Measurements from ENCODE around the gene GSTA4.

The GSTA4 gene

GRCh38 chr6:52994839-52995088, 320 bp downstream of the GSTA4 start:
- peaks cover 18% of the 10 kb centered on the region for H3K4me1 ChIP-seq (ENCODE audit: control insufficient read depth, insufficient read depth, low read length, unreplicated experiment)
- H3K36me3 ChIP-seq (ENCODE audit: insufficient read depth, low read length) = 0 out of 2 replicates have a peak, but pooled peaks cover 3% of the 10 kb centered on the region
- H2AFZ ChIP-seq (ENCODE audit: low read length, unreplicated experiment) = peak overlapping the region; percentile 98
- no peaks in the 10 kb centered on the region for H3K27me3 ChIP-seq (ENCODE audit: insufficient read depth, low read length)
- H3K79me2 ChIP-seq (ENCODE audit: control insufficient read depth, insufficient read depth, low read length, unreplicated experiment) = peaks cover 11% of the 10 kb centered on the region
- peak overlapping the region; percentile 90 for H3K27ac ChIP-seq (ENCODE audit: low read depth, low read length)
- H3K4me3 ChIP-seq (ENCODE audit: low read depth, low read length) = peak overlapping the region; percentile 96

- H3K27ac ChIP-seq (ENCODE audit: low read depth, low read length) = peak overlapping the region; percentile 90
- H3K27me3 ChIP-seq (ENCODE audit: insufficient read depth, low read length) = no peaks in the 10 kb centered on the region
Measured at GRCh38 chr6:52994031-52994838, 849 bp downstream of the GSTA4 start.

GRCh38 chr6:52992980-52993920, 1.8 kb downstream of the GSTA4 start:
- Histone ChIP-seq H3K4me3 (ENCODE audit: low read depth, low read length) (peak overlapping the region; percentile 96), H3K4me1 (ENCODE audit: control insufficient read depth, insufficient read depth, low read length, unreplicated experiment) (peaks cover 18% of the 10 kb centered on the region), H3K36me3 (ENCODE audit: insufficient read depth, low read length) (0 out of 2 replicates have a peak, but pooled peaks cover 3% of the 10 kb centered on the region), H3K27ac (ENCODE audit: low read depth, low read length) (peak overlapping the region; percentile 90), H3K79me2 (ENCODE audit: control insufficient read depth, insufficient read depth, low read length, unreplicated experiment) (peaks cover 11% of the 10 kb centered on the region), H2AFZ (ENCODE audit: low read length, unreplicated experiment) (peak overlapping the region; percentile 98), H3K27me3 (ENCODE audit: insufficient read depth, low read length) (no peaks in the 10 kb centered on the region)

More at GRCh38 chr6:52994031-52994838, 849 bp downstream of the GSTA4 start:
- H3K4me3 ChIP-seq (ENCODE audit: low read depth, low read length) = peak overlapping the region; percentile 96
- H2AFZ ChIP-seq (ENCODE audit: low read length, unreplicated experiment) = peak overlapping the region; percentile 98
- peaks cover 11% of the 10 kb centered on the region for H3K79me2 ChIP-seq (ENCODE audit: control insufficient read depth, insufficient read depth, low read length, unreplicated experiment)
- H3K4me1 ChIP-seq (ENCODE audit: control insufficient read depth, insufficient read depth, low read length, unreplicated experiment) = peaks cover 18% of the 10 kb centered on the region
- 0 out of 2 replicates have a peak, but pooled peaks cover 3% of the 10 kb centered on the region for H3K36me3 ChIP-seq (ENCODE audit: insufficient read depth, low read length)

GRCh38 chr6:52990342-52990741, 4.7 kb downstream of the GSTA4 start:
- peaks cover 11% of the 10 kb centered on the region for H3K79me2 ChIP-seq (ENCODE audit: control insufficient read depth, insufficient read depth, low read length, unreplicated experiment)
- H3K27ac ChIP-seq (ENCODE audit: low read depth, low read length) = no peak overlapping the region
- no peaks in the 10 kb centered on the region for H3K27me3 ChIP-seq (ENCODE audit: insufficient read depth, low read length)

GRCh38 chr6:52985228-52985627, 9.9 kb downstream of the GSTA4 start:
- peaks cover 4% of the 10 kb centered on the region for H3K4me1 ChIP-seq (ENCODE audit: control insufficient read depth, insufficient read depth, low read length, unreplicated experiment)
- H3K27ac ChIP-seq (ENCODE audit: low read depth, low read length) = no peak overlapping the region
- H2AFZ ChIP-seq (ENCODE audit: low read length, unreplicated experiment) = no peak overlapping the region
- H3K79me2 ChIP-seq (ENCODE audit: control insufficient read depth, insufficient read depth, low read length, unreplicated experiment) = no peaks in the 10 kb centered on the region
- H3K27me3 ChIP-seq (ENCODE audit: insufficient read depth, low read length) = no peaks in the 10 kb centered on the region
- peaks cover 25% of the 10 kb centered on the region; the same call in 1 of the 2 replicates for H3K36me3 ChIP-seq (ENCODE audit: insufficient read depth, low read length)
- H3K4me3 ChIP-seq (ENCODE audit: low read depth, low read length) = no peak overlapping the region

More at GRCh38 chr6:52990342-52990741, 4.7 kb downstream of the GSTA4 start:
- H3K4me1 ChIP-seq (ENCODE audit: control insufficient read depth, insufficient read depth, low read length, unreplicated experiment) = peaks cover 18% of the 10 kb centered on the region
- peaks cover 15% of the 10 kb centered on the region; the same call in 1 of the 2 replicates for H3K36me3 ChIP-seq (ENCODE audit: insufficient read depth, low read length)
- peak overlapping the region; percentile 6 for H2AFZ ChIP-seq (ENCODE audit: low read length, unreplicated experiment)
- H3K4me3 ChIP-seq (ENCODE audit: low read depth, low read length) = 0 out of 2 replicates have a peak overlapping the region, but pooled peaks have one; percentile 10

GRCh38 chr6:52984247-52984646, 10.8 kb downstream of the GSTA4 start:
- H3K79me2 ChIP-seq (ENCODE audit: control insufficient read depth, insufficient read depth, low read length, unreplicated experiment) = no peaks in the 10 kb centered on the region
- H3K27ac ChIP-seq (ENCODE audit: low read depth, low read length) = no peak overlapping the region
- H3K4me3 ChIP-seq (ENCODE audit: low read depth, low read length) = no peak overlapping the region
- peaks cover 25% of the 10 kb centered on the region; the same call in 1 of the 2 replicates for H3K36me3 ChIP-seq (ENCODE audit: insufficient read depth, low read length)
- H2AFZ ChIP-seq (ENCODE audit: low read length, unreplicated experiment) = no peak overlapping the region
- H3K27me3 ChIP-seq (ENCODE audit: insufficient read depth, low read length) = no peaks in the 10 kb centered on the region
- no peaks in the 10 kb centered on the region for H3K4me1 ChIP-seq (ENCODE audit: control insufficient read depth, insufficient read depth, low read length, unreplicated experiment)

- no peaks in the 10 kb centered on the region for H3K79me2 ChIP-seq (ENCODE audit: control insufficient read depth, insufficient read depth, low read length, unreplicated experiment)
- H3K27ac ChIP-seq (ENCODE audit: low read depth, low read length) = no peak overlapping the region
- H3K4me3 ChIP-seq (ENCODE audit: low read depth, low read length) = no peak overlapping the region
- H2AFZ ChIP-seq (ENCODE audit: low read length, unreplicated experiment) = no peak overlapping the region
- peaks cover 25% of the 10 kb centered on the region; the same call in 1 of the 2 replicates for H3K36me3 ChIP-seq (ENCODE audit: insufficient read depth, low read length)
- H3K27me3 ChIP-seq (ENCODE audit: insufficient read depth, low read length) = no peaks in the 10 kb centered on the region
- H3K4me1 ChIP-seq (ENCODE audit: control insufficient read depth, insufficient read depth, low read length, unreplicated experiment) = no peaks in the 10 kb centered on the region
Measured at GRCh38 chr6:52983159-52983848, 11.8 kb downstream of the GSTA4 start.

GRCh38 chr6:52982680-52983079, 12.4 kb downstream of the GSTA4 start:
- Histone ChIP-seq H3K79me2 (ENCODE audit: control insufficient read depth, insufficient read depth, low read length, unreplicated experiment) (no peaks in the 10 kb centered on the region), H2AFZ (ENCODE audit: low read length, unreplicated experiment) (no peak overlapping the region), H3K4me3 (ENCODE audit: low read depth, low read length) (no peak overlapping the region), H3K27me3 (ENCODE audit: insufficient read depth, low read length) (no peaks in the 10 kb centered on the region), H3K4me1 (ENCODE audit: control insufficient read depth, insufficient read depth, low read length, unreplicated experiment) (no peaks in the 10 kb centered on the region), H3K36me3 (ENCODE audit: insufficient read depth, low read length) (peaks cover 25% of the 10 kb centered on the region; the same call in 1 of the 2 replicates), H3K27ac (ENCODE audit: low read depth, low read length) (no peak overlapping the region)

GRCh38 chr6:52981222-52981900, 13.7 kb downstream of the GSTA4 start:
- Histone ChIP-seq H3K4me1 (ENCODE audit: control insufficient read depth, insufficient read depth, low read length, unreplicated experiment) (no peaks in the 10 kb centered on the region), H3K79me2 (ENCODE audit: control insufficient read depth, insufficient read depth, low read length, unreplicated experiment) (no peaks in the 10 kb centered on the region), H3K27me3 (ENCODE audit: insufficient read depth, low read length) (no peaks in the 10 kb centered on the region), H3K36me3 (ENCODE audit: insufficient read depth, low read length) (peaks cover 16% of the 10 kb centered on the region; the same call in 1 of the 2 replicates), H3K4me3 (ENCODE audit: low read depth, low read length) (no peak overlapping the region), H3K27ac (ENCODE audit: low read depth, low read length) (no peak overlapping the region), H2AFZ (ENCODE audit: low read length, unreplicated experiment) (no peak overlapping the region)
